GM21825 (cell line): Measurements from ENCODE around the gene MSRB2.

Experiments
- ATAC-seq: cut with Tn5 transposase; IDR thresholded peaks from one replicate; pipeline ENCODE4 v1.9.1; 2021; ENCODE audit warnings: mild to moderate bottlenecking, moderate library complexity; ENCODE audit not compliant: unreplicated experiment

Gene MSRB2

DNA sequence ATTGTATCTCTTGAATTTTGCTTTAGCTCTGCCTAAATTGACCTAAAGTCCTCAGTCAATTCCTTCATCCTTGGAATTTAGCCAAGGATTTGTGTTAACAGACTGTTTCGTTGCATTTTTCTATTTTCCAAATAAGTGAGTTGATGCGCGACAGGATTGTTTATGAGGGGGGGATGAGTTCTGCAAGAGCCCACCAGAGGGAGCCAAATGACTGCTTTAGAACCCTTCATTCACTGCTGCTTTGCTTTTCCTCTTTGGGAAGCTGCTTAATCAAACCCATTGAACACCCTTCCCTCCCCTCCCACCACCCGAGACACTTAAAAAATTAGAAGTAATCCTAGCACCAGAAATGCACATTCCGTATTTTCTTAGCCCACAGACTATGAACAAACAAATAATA lies 63.0 kb downstream of the MSRB2 start:
- peak; percentile 69 for ATAC-seq

DNA sequence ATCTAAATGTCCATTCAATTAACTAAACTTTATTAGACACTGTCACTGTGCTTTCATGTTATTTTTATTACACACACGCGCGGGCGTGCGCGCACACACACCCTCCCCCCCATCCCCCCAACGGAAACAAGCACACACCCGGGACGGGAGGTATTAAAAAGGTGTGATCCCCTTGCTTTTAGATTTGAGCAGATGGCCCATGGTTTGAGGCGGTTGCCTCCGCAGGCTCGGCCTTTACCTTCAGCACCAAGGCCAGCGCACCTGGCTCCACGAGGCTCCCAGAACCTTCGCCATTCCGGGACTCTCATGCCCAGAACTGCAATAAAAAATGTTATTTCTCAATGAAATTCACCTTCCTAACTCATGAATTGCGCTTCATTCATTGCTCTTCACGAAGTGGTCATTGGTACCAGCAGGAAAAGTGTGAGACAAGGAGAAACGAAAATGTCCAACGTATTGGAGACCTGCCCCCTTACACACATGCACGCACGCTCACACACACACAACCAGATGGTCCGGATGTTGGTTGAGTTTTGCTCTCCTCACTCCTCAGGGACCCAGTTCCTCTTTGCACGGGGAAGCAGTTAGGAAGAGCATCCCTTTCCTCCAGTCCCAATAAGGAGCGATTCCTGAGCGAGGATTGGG lies 76.0 kb downstream of the MSRB2 start:
- ATAC-seq, result no peak
